ENCODE data around the gene ACOX3. TPM values are rescaled to one million over a fixed set of nuclear protein-coding genes. Genes with fewer than 3 reads are reported as not detected.
"Not testable (repeated sequence)": the region's sequence is repeated elsewhere in the genome, so short reads cannot be mapped to it uniquely, and the experiment has no call there.

ACOX3 gene
- 10 to 100 TPM; 23.7 to 56.6 (median 31.8) TPM for total RNA-seq

DNA sequence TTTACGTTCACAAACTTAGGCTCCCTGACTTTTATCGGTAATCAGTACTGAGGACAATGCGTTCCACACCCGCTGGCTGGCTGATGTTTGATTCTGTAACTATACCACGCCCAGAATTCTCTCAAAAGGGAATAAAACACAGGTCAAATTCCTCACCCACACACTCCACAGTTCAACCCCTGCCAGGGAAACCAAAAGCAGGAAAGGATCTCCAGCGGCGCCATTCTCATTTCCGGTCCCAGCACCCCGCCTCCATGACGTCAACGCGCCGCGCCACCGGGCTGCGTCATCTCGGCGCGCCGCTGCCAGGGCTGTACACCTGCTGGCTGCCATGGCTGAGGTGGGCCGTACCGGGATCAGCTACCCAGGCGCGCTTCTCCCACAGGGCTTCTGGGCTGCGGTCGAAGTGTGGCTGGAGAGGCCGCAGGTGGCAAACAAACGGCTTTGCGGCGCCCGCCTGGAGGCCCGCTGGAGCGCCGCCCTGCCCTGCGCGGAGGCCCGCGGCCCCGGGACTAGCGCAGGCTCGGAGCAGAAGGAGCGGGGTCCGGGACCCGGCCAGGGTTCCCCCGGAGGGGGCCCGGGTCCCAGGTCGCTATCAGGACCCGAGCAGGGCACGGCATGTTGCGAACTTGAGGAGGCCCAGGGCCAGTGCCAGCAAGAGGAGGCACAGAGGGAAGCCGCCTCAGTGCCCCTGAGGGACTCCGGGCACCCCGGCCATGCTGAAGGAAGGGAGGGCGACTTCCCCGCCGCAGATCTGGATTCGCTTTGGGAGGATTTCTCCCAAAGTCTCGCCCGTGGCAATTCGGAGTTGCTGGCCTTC, at the start of gene ACOX3, which contains the start of gene TRMT44:
Gene ACOX3 (minus strand): TSS at position 232 of the 820 bp plus-strand sequence. CDS start 24,202 bp downstream, outside the sequence.
Gene TRMT44 (plus strand): TSS at position 286 of the 820 bp plus-strand sequence. CDS start 46 bp downstream, at position 332.
- TF ChIP-seq POLR2A (IDR thresholded peaks at IDR 0.05) (peak in 3 of 4 donors; percentile 48 to 84 (median 79)), EP300 (IDR thresholded peaks at IDR 0.05) (peak in 3 of 4 donors; percentile 8 to 75 (median 15)), POLR2AphosphoS5 (IDR thresholded peaks at IDR 0.05) (peak; percentile 95 to 98)
- TF ChIP-seq, protein P1, sequence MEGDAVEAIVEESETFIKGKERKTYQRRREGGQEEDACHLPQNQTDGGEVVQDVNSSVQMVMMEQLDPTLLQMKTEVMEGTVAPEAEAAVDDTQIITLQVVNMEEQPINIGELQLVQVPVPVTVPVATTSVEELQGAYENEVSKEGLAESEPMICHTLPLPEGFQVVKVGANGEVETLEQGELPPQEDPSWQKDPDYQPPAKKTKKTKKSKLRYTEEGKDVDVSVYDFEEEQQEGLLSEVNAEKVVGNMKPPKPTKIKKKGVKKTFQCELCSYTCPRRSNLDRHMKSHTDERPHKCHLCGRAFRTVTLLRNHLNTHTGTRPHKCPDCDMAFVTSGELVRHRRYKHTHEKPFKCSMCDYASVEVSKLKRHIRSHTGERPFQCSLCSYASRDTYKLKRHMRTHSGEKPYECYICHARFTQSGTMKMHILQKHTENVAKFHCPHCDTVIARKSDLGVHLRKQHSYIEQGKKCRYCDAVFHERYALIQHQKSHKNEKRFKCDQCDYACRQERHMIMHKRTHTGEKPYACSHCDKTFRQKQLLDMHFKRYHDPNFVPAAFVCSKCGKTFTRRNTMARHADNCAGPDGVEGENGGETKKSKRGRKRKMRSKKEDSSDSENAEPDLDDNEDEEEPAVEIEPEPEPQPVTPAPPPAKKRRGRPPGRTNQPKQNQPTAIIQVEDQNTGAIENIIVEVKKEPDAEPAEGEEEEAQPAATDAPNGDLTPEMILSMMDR (IDR thresholded peaks at IDR 0.05), result peak in 1 of 6 experiments; percentile 28
- Histone ChIP-seq H3K27ac (peak within 1 kb of the TSS; percentile 88 to 96 (median 92)), H3K4me1 (peaks cover 31 to 70% (median 49%) of the 10 kb centered on the region in 4 donors), H3K36me3 (peaks cover 0 to 9% (median 0%) of the 10 kb centered on the region in 4 donors), H3K27me3 (no peaks in the 10 kb centered on the region), H3K4me3 (peak within 1 kb of the TSS; percentile 83 to 100 (median 98)), H3K9me3 (no peaks in the 10 kb centered on the region)
- 0% methylated on average over 8 to 25 of the region's 60 CpGs for WGBS, 2 donors
- ATAC-seq (ENCODE audit: low FRiP score in 2 of 2), result peak; percentile 95 to 97
- DNase-seq, result peak; percentile 93 to 99

DNA sequence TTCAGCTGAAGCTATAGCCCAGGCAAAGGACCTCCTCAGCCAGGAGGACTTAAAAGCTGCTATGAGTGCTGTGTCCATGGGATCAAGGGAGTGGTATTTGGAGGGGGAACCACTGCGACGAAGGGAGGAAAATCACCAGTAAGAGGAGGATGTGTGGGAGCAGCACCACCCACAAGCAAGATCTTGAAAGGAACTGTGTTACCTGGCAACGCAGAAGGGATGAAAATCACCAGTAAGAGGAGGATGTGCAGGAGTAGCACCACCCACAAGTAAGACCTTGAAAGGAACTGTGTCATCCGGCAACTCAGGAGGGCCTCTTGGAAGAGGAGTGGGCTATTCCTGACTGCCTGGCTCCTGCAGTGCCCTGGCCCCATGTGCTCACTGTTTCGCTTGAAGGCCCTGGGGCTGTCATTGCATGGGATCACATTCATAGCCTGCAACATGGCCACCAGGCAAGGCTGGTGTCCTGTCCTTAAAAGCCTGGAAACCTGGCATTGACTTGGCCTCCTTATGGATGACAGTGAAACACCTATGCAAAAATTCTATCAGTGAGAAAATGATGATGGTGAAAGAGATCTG, 48.4 kb upstream of the ACOX3 start:
- ATAC-seq (ENCODE audit: low FRiP score in 2 of 2) (peak in 1 of 2 donors; percentile 40), DNase-seq (no peak)
- Histone ChIP-seq H3K27me3 (no peaks in the 10 kb centered on the region), H3K27ac (no peak overlapping the region), H3K4me1 (no peaks in the 10 kb centered on the region), H3K36me3 (no peaks in the 10 kb centered on the region), H3K4me3 (no peak overlapping the region), H3K9me3 (no peaks in the 10 kb centered on the region)
- 79 to 94% methylated on average over 5 of the region's 5 CpGs for WGBS, 2 donors
- TF ChIP-seq, protein P1 (IDR thresholded peaks at IDR 0.05), result no peak
- TF ChIP-seq POLR2AphosphoS5 (IDR thresholded peaks at IDR 0.05) (no peak), POLR2A (IDR thresholded peaks at IDR 0.05) (no peak), EP300 (IDR thresholded peaks at IDR 0.05) (no peak)

DNA sequence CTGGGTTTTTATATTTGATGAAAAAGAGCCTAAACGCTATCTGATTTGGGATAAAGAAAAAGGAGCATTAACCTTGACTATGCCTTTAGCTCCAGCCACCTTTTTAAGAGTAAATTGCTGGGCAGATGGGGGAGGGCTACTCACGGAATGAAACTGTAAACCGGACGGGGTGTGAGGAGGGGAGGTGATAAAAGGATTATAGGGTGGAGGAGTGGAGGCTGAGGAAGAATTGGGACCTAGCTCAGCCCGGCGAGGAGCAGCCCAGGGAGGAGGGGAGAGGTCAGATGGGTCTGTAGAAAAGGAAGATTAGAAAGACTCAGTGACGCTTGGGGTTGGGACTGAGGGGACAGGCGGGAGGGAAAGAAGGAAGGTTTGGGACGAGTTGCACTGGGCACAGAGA, 46.1 kb upstream of the ACOX3 start:
- not testable (repeated sequence) for H3K4me1 ChIP-seq; H3K27me3 ChIP-seq; DNase-seq; H3K36me3 ChIP-seq; H3K4me3 ChIP-seq; H3K9me3 ChIP-seq; ATAC-seq (ENCODE audit: low FRiP score in 2 of 2); H3K27ac ChIP-seq
- 54 to 69% methylated on average over 9 of the region's 9 CpGs for WGBS, 2 donors

DNA sequence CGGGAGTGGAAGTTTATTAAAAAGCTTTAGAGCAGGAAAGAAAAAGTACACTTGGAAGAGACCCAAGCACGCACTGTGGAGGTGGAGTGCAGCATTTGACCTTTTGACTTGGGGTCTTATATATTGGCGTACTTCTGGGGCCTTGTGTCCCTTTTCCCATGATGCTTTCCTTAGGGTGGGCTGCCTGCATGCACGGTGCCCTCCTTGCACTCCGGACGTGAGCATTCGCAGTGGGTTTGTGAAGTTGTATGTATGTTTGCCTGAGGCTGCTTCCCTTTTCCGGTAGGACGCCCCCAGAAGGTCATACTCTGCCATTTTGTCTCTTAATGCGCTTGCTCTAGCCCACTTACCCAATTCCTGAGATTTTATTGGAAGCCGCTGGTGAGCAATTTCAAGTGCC, 39.7 kb upstream of the ACOX3 start:
- whole genome bisulfite sequencing, 2 donors, result 87 to 90% methylated on average over 11 of the region's 11 CpGs
- no peak overlapping the region for H3K27ac ChIP-seq
- H3K9me3 ChIP-seq, result no peaks in the 10 kb centered on the region
- no peak overlapping the region for H3K4me3 ChIP-seq
- TF ChIP-seq, protein P1 (IDR thresholded peaks at IDR 0.05), result no peak
- TF ChIP-seq EP300 (IDR thresholded peaks at IDR 0.05) (no peak), POLR2AphosphoS5 (IDR thresholded peaks at IDR 0.05) (no peak), POLR2A (IDR thresholded peaks at IDR 0.05) (no peak)
- H3K36me3 ChIP-seq, result peaks cover 0 to 31% (median 17%) of the 10 kb centered on the region in 4 donors
- no peak for ATAC-seq (ENCODE audit: low FRiP score in 2 of 2)
- DNase-seq, result no peak
- no peaks in the 10 kb centered on the region for H3K27me3 ChIP-seq
- no peaks in the 10 kb centered on the region for H3K4me1 ChIP-seq
